Suppressor macrophage treated with lipopolysaccharide for 1 hour (primary cell): ENCODE measurements around the gene GAREM1.

Source experiments
- DNase-seq, 3 donors: peaks; one replicate each; pipeline ENCODE4 v3.0.0-alpha.2; 2020 to 2022

Gene GAREM1

GRCh38 chr18:32455361-32455760 lies 15.3 kb downstream of the GAREM1 start:
- no peak for DNase-seq

GRCh38 chr18:32454593-32454992 lies 16.1 kb downstream of the GAREM1 start:
- DNase-seq: no peak

- DNase-seq: no peak
Observed at GRCh38 chr18:32450874-32451273, 19.8 kb downstream of the GAREM1 start.

GRCh38 chr18:32450026-32450691 lies 20.5 kb downstream of the GAREM1 start:
- DNase-seq: no peak

- DNase-seq: no peak
Observed at GRCh38 chr18:32446780-32447179, 23.9 kb downstream of the GAREM1 start.

- DNase-seq: no peak
Observed at GRCh38 chr18:32445846-32446245, 24.8 kb downstream of the GAREM1 start.

DNA sequence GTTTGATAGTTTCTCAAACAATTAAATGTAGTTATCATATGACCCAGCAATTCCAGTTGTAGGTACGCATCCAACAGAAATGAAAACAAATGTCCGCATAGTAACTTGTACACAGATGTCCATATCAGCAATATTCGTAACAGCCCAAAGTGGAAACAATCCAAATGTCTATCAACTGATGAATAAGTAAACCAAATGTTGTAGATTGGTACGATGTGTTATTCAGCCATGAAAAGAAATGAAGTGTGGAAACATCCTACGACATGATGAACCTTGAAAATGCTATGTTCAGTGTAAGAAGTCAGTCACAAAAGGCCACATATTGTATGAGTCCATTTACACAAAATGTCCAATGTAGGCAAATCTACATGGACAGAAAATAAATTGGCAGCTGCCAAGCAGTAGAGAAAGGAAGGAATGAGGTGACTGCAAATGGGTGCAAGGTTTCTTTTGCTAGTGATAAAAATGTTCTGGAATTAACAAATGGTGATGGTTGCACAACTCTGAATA lies 26.9 kb downstream of the GAREM1 start:
- DNase-seq: no peak

- no peak for DNase-seq
Observed at GRCh38 chr18:32443033-32443705, 27.5 kb downstream of the GAREM1 start.

DNA sequence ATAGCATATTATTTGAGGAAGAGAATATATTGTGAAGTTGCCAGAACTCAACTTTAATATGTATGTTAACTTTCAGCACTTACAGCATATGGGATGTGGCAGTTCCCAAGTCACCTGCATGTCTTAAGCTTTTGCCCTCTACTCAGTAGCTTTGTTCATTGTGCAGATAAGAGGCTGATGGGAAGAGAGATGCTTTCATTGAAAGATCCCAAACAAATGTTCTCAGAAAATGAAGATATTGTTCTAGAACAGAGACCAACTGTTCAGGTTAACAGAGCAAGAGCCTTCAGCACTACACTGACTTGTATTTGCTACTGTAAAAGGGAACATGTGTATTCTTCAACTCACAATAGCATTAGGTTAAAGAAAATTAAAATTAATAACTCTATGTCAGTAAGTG lies 28.1 kb downstream of the GAREM1 start:
- DNase-seq: no peak

DNA sequence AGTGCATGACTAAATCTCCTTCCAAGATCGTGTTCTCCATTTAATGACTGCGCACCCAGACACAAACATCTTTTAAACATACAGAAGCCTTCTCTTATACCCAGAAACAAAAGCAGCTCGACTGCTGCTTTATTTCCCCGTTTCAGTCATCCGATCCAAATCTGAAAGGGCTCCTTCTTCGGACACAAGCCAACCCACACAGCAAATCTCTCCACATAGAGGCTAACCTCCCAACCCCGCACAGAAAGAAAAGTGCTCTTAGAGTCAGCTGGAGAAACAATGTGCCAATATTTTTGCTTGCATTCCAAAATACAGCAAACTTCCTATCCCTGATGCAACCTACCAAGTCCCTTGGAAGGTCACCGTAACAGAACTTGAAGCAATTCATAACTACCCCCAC lies 29.1 kb downstream of the GAREM1 start:
- DNase-seq: no peak

- no peak for DNase-seq
Observed at GRCh38 chr18:32440518-32440917, 30.2 kb downstream of the GAREM1 start.

GRCh38 chr18:32439802-32440201 lies 30.9 kb downstream of the GAREM1 start:
- DNase-seq: peak in 1 of 3 donors; percentile 11

DNA sequence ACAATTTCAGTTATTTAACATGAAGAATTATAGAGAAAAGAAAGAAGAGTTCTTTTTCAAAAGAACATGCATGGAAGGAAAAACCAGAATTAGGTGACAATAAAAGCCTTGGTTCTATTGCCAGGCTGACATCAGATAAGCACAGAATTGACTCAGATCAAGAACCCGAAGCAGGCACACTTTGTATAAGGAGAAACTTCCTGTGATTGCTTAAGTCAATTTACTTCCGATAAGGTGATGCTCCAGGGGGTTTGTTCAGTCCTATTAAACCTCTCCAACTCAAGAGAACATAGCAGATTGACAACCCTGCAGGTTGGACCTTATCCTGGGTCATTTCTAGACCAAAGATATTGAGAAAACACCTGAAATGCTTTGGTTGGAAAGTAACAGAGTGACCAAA lies 31.4 kb downstream of the GAREM1 start:
- no peak for DNase-seq

DNA sequence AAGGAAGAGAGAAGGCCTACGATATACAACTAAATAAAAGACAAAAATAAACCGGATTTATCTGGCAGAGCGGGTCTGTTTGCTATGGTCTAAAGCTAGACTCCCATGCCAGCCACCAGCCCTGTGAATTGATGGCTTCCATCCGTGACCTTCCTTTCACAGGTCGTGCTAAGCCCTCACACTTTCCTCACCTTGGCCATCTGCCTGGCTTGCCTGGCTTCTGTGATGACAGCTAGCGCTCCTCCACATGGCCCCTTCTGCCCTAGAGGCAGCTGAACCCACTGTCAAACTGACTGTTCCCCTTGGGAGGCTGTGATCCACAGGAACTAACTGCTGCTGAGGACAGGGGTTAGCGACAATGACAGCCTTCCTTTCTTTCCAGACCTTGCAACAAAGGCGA lies 32.5 kb downstream of the GAREM1 start:
- no peak for DNase-seq

DNA sequence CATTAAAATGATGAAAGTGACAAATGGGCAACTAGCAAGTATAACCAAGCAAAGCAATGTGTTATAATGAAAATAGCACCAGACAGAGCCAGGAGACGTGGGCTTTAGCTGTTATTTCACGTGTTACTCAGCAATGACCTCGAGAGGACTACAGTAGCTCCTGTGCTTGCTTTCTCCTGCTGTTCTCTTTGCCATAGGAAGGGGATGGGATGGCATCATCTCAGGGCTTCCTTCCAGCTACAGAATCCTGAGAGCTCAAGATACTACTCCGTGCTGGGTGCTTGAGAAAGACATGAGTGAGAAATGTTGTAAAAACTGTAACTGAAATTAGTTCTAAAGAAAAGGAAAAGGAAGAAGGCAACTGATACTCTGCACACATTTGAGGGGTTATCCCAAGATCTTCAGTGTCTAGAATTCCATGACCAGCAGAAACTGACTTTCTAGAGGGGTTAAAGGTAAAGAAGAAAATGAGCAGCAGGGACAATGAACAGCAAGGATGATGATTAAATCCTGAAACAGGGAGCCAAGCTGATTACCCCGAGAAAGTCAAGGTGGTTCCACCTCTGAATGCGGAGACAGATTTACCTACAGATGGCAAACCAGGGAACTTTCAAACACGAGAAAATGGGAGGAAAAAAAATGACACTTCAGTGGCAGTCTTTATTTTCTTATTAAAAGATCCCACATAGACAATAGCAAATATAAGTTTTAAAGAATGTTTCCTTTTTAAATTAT lies 33.4 kb downstream of the GAREM1 start:
- DNase-seq: no peak

DNA sequence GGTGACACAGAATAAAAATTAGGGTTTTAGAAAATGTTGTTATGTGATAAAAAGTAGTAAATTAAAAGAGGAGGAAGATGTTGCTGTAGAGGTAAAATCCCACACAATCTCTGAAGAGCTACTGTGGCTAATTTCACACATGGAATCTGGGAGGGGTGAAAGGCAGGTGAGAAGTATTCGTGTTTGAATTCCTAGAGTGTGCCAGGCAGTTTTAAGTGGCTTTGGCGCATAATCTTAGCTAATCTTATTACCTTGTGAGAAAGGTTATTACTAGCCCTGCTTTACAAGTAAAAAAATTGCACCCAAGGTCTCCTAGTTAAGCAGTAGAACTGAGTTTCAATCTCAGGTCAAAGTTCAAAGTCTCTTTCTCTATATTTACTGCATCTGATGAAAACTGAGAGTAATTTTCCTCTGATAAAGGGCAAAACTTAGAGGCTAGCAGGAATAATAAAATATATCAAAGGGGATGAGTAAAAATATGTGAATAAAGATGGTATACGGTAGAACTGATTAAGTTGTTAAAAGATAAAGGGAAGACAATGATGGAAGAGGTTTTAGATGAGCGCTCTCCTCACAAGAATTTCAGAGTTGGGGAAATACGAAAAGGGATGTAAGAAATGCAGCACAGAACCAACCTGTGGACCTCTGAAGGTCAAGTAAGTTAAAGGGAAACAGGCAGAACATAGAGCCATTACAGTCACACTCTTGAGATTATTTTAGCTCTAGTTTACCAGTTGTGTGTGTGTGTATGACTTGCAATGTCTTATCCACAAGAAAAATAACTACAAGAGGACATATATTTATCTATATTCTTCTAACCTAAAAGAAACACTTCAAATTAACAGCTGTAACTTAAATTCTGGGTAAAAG lies 34.8 kb downstream of the GAREM1 start:
- DNase-seq: no peak

DNA sequence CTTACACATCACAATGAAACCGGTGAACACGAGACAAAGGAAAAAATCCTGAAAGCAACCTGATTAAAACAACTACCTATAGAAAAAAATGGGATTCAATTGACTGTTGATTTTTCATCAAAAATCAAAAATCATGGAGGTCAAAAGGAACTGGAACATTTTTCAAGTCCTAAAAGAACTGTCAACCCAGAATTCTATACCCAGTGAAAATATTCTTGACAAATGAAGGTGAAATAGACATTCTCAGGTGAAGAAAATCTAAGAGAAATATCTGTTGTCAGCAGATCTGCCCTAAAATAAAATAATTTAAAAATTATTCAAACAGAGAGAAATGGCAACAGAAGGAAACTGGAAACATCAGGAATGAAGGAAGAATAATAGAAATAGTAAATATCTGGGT lies 38.9 kb downstream of the GAREM1 start:
- DNase-seq: no peak

DNA sequence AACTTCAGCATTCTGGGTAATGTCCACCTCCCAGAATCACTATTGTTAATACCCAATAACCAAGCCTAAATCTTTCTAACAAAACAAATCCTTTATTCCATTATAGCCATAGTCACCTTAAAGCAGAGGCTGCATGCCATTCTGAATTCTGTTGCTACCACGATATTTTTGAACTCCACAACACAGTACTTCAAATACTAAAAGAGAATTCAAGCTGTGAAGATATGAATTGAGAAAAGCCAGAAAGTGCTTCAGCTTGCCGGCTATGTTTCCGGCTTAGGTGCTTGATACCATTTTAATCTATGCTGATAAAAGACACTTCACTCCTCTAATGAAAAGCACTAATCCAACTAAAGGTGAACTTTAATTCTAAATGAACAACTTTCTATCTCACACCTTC lies 41.3 kb downstream of the GAREM1 start:
- no peak for DNase-seq

DNA sequence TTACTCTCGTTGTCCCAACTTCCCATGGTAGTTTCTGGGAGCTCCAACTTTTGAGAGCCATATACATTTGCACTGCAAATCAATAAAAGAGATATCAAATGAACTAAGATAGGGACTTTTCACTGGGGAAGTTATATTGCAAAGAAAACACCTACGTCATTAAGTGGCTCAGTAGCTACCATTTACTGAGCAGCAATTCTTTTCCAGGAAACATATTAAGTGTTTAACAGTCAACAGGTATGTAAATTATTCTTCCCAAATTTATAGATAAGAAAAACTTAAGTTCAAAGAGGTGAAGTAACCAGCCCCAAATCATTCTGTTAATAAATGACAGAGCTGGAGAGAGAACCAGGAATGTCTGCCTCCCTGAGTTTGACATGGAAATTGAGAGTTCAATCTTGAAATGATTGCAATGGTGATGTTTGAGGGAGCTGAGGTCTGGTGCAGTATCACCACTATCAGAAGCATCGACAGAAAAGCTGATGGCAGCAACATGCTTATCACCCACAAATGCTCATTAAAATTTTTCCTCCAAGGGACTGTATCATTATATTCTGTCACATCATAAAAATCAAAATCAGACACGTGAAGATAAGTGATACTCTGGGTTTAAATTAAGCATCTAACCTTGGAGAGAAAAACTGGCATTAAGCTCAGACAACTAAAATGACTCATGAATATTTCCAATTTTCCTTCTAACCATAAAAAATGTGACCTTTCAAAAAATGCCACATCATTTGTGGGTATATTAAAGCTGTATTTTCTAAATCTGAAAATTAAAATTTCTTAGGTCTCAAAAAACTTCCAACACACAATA lies 43.4 kb downstream of the GAREM1 start:
- DNase-seq: no peak

DNA sequence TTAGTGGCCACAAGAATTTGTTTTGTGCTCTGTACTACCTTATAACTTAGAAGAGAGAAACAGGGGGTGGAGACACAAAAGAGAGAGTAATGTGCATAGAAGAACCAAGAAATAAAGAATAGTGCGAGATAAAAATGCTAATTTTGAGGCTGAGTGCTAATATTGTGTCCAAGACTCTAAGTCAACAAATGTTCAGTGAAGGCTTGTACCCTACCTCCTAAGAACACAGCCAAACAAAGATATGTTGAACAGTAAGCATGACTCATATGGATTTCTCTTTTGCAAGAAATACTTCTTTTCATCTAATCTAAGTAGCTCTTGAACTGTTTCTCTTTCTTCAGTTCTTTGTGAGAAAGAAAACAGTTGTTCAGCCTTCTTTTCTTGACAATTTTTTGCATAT lies 45.2 kb downstream of the GAREM1 start:
- no peak for DNase-seq

DNA sequence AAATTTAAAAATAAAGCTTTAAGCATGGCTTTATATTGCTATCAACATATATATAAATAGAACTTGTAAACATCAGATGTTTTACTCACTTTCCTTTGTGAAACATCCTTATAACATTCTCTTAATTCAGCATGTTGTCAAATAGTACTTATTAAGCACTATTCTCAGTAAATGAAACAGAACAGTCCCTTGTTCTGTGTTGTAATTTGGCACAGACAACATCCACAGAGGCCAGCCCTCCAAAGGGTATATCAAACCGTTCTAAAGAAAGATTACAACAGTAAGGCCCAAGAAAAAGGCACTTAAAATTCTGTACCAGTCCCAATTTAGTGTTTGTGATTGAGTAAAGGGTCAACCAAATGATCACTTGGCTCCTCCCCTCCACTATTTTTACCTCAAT lies 46.0 kb downstream of the GAREM1 start:
- DNase-seq: no peak
